GM21717 (cell line): Measurements from ENCODE around the gene KMT5B.

ENCODE experiments used
- ATAC-seq: cut with Tn5 transposase; IDR thresholded peaks from one replicate; pipeline ENCODE4 v1.9.1; 2021; ENCODE audit warnings: mild to moderate bottlenecking, moderate library complexity; ENCODE audit not compliant: unreplicated experiment

The KMT5B gene

DNA sequence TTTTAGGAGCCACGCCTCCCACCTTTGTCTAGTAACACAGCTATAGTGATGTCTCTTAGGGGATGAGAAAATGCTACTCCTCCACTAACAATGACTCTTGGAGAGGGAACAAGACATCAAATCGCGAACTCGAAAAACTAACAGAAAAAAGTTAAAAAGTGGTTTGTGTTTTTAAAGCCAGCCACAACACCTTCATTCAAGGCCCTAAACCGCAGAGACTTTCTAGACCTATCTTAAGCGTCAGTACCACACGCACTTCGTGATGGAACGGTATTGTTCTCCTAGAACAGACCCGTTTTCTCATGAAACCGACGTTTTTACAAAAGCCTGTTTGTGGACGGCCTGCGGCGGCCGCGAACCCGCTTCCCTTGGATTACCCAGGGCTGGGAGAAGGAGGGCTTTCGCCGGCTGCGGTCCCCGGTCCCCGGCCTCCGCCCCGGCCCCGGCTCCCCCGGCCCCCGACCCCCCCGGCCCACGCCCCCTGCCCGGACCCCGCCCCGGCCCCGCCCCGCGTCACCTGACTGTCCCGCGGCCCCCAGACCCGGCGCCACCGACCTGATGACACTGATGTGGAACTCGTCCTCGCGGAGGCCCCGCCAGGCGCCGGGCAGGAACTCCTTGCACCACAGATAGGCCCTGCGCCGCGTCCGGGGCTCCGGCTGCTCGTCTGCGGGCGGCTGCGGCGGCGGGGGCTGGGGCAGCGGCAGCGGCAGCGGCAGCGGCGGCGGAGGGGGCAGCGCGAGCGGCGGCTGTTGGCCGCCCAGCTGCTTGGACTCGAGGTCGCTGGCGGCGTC, 92.6 kb downstream of the KMT5B start:
- peak; percentile 14 for ATAC-seq

DNA sequence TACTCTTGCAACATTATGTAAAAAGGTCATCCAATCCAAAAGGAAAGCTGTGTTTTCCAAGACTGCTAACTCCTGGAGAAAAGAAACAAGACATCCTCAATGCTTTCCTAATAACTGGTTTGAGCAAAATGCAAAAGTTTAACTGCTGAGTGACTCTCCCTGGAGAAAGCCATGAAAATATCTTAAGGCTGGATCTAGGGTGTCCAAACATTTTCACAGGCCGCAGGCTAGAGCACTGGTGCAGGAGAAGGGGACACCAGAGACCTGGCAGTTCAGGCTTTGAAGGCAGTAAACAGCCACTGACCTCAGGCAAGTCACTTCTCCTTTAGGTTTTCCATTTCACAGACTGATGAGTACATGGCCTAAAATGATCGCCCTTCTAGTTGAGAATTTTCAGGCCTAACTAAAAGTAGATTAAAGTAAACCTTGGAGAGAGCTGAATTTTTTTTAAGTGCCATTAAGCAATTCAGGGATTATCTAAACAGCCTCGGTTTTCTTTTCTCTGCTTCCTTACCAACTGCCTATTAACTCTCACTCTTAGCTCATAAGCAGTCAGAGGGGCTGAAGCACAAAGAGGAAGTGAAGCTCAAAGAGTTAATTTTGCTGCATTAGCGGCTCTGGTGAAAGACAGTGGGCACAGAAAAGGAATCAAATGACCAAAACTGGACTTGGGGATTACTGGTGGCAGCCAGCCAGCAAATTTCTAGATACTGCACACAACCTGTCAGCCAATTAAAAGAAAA, 94.2 kb downstream of the KMT5B start:
- ATAC-seq, result no peak

DNA sequence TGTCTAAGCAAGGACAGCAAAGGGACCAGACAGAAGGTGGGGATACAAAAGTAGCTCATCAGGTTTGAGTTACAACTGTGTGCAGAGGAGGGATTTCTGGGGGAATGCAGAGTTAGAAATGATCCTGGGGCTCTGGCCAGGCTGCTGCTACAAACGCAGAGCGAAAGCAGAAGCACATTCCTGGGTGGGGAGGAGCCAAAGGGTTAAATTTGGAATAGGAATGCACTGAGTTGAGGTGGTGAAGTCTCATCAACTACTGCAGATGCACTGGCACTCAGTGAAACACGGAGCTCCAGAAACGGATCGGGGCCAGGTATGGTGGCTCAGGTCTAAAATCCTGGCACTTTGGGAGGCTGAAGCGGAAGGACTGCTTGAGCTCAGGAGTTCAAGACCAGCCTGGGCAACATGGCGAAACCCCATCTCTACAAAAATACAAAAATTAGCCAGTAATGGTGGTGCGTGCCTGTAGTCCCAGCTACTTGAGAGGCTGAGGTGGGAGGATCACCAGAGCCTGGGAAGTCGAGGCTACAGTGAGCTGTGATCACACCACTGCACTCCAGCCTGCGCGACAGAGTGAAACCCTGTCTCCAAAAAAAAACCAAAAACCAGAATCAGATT, 95.1 kb downstream of the KMT5B start:
- ATAC-seq, result no peak

DNA sequence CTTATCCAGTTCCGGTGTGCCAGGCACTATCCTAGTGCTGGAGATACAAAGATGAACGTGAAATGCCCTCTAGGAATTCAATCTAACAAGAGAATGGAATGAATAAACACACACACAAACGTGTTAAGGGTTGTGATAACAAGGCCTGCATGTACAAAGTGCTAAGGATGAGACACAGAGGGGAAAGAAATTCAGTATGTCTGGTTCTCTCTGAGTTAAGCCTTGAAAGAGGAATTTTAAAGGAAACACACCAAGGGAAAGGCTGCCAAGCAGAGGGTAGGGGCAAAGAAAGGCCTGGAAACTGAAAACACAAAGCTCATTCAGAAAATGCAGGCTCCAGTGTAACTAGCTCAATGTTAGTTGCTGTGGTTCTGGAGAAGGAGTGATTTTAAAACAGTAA, 96.1 kb downstream of the KMT5B start:
- ATAC-seq, result no peak

DNA sequence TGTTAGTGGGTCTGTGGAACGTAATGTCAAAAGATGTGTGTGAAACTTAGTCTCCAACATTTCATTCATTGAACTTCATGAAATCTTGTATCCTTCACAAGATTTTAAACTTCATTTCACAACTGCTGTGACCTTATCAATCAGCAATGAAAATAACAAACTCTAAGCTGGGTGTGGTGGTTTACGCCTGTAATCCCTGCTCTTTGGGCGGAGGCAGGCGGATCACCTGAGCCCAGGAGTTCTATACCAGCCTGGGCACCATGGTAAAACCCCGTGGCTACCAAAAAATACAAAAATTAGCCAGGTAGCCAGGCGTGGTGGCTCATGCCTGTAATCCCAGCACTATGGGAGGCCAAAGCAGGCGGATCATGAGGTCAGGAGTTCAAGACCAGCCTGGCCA, 97.0 kb downstream of the KMT5B start:
- no peak for ATAC-seq

DNA sequence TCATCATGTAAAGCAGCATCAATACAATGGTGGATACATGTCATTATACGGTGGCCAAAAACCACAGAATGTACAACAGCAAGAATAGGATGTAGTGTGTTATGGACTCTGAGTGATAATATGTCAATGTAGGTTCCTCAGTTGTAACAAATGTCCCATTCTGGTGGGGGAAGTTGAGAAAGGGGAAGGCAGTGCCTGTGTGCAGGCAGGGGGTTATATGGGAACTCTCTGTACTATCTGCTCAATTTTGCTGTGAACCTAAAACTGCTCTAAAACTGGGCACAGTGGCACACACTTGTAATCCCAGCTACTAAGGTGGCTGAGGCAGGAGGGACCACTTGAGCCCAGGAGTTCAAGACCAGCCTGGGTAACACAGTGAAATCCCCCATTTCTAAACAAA, 97.8 kb downstream of the KMT5B start:
- no peak for ATAC-seq

DNA sequence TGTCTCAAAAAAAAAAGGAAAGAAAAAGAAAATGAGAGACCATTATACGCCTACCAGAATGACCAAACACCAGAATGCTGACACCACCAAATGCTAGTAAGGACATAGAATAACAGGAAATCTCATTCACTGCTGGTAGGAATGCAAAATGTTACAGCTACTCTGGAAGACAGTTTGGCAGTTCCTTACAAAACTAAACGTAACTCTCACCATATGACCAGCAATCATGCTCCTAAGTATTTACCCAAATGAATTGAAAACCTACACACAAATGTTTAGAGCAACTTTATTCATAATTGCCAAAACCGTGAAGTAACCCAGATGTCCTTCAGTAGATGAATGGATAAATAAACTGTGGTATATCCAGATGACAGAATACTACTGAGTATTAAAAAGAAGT, 99.1 kb downstream of the KMT5B start:
- no peak for ATAC-seq

DNA sequence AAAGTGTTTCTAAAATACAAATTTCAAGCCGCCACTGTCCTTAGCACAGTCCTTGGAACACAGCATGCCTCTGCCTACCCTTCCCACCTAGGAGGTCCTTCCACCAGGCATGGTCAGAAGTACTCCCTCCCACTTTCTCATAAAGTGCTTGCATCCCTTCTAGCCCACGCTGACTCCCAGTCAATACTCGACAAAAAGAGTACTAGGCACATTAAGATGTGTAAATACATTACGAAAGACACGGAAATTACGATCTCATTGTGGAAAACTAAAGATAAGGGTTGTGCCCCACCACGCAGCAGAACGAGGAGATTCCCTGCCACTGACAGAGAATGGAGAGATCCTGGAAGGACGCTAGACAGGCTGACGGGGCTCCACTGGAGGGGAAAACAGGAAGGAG, 105.4 kb downstream of the KMT5B start:
- ATAC-seq, result no peak

DNA sequence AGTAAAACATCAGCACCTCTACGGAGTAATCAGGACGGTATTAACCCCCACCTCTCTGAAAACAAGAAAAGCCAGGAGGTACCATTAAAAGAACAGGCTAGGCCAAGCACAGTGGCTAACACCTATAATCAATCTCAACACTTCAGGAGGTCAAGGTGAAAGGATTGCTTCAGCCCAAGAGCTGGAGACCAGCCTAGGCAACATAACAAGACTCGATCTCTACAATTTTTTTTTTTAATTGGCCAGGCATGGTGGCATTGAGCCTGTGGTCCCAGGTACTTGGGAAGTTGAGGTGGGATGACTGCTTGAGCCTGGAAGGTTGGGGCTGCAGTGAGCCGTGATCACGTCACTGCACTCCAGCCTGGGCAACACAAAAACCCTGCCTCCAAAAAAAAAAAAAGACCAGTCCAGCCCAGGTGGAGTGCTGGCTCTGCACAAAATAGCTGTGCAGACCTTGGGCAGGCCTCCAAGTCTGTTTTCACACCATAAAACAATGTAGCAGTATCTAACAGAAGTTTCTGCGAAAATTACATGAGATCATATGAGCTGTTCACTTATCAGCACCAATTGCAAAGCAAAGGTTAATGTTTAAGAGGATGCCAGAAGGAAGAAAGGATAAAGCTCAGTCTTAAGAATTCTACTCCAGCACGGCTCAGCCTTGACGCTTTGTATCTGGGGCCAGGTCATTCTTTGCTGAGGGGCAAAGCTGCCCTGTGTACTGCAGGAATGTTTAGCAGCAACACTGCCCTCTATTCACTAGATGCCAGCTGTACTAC, 106.7 kb downstream of the KMT5B start:
- ATAC-seq, result no peak
